GM23338 (cell line): ENCODE measurements around the gene NUP98. TPM values are rescaled to one million over a fixed set of nuclear protein-coding genes. Genes with fewer than 3 reads are reported as not detected.
"Not testable (repeated sequence)": the region's sequence is repeated elsewhere in the genome, so short reads cannot be mapped to it uniquely, and the experiment has no call there.

ENCODE experiments used
- ATAC-seq: fragments of 200-7000 bp; cut with Tn5 transposase; 3 replicates; pipeline ENCODE4 v1.9.1; 2020
- DNase-seq: peaks from one replicate; pipeline ENCODE4 v3.0.0-alpha.2; 2015; ENCODE audit warnings: low spot score
- H2AFZ ChIP-seq: fragments of 200-600 bp; sonication (generic); 2 replicates; pipeline ENCODE4 v1.8.0; 2016; ENCODE audit warnings: antibody characterized with exemption, mild to moderate bottlenecking, moderate library complexity
- H3F3A ChIP-seq: fragments of 200-600 bp; sonication (generic); replicated peaks from 2 replicates; pipeline ENCODE4 v1.8.0; 2017; ENCODE audit warnings: antibody characterized with exemption, mixed run types, low read depth
- H3K27ac ChIP-seq: fragments of 200-600 bp; sonication (generic); 2 replicates; pipeline ENCODE4 v1.6.1; 2016; ENCODE audit warnings: low read depth
- H3K27me3 ChIP-seq: fragments of 200-600 bp; sonication (generic); 2 replicates; pipeline ENCODE4 v1.8.0; 2016; ENCODE audit warnings: mild to moderate bottlenecking, mixed run types, moderate library complexity; ENCODE audit not compliant: insufficient read depth
- H3K36me3 ChIP-seq: fragments of 200-600 bp; sonication (generic); 2 replicates; pipeline ENCODE4 v1.8.0; 2016; ENCODE audit warnings: mild to moderate bottlenecking; ENCODE audit not compliant: insufficient read depth
- H3K4me1 ChIP-seq: fragments of 200-600 bp; sonication (generic); 2 replicates; pipeline ENCODE4 v1.8.0; 2016; ENCODE audit warnings: mild to moderate bottlenecking, moderate library complexity; ENCODE audit not compliant: insufficient read depth
- H3K4me2 ChIP-seq: fragments of 200-600 bp; sonication (generic); 2 replicates; pipeline ENCODE4 v1.7.1; 2017; ENCODE audit warnings: mixed run types
- H3K4me3 ChIP-seq: fragments of 200-600 bp; sonication (generic); 2 replicates; pipeline ENCODE4 v1.6.1; 2016; ENCODE audit warnings: mixed run types
- H3K79me2 ChIP-seq: fragments of 200-600 bp; sonication (generic); replicated peaks from 2 replicates; pipeline ENCODE4 v1.8.0; 2017; ENCODE audit warnings: mild to moderate bottlenecking; ENCODE audit not compliant: insufficient read depth
- H3K9me2 ChIP-seq: fragments of 200-600 bp; sonication (generic); 2 replicates; pipeline ENCODE4 v1.8.0; 2017; ENCODE audit not compliant: insufficient read depth
- H4K20me1 ChIP-seq: fragments of 200-600 bp; sonication (generic); replicated peaks from 2 replicates; pipeline ENCODE4 v1.8.0; 2017; ENCODE audit warnings: mild to moderate bottlenecking; ENCODE audit not compliant: insufficient read depth
- H3K27ac Mint-ChIP-seq: 2 replicates; pipeline ENCODE4 v1.8.0; 2020; ENCODE audit warnings: inconsistent platforms, mild to moderate bottlenecking, moderate library complexity, mixed read lengths
- H3K27me3 Mint-ChIP-seq: 3 replicates; pipeline ENCODE4 v1.8.0; 2022; ENCODE audit warnings: low read depth, mild to moderate bottlenecking, moderate library complexity, mixed read lengths, inconsistent platforms; ENCODE audit not compliant: insufficient read depth, poor library complexity
- H3K36me3 Mint-ChIP-seq: 3 replicates; pipeline ENCODE4 v1.8.0; 2021; ENCODE audit warnings: low read depth, mild to moderate bottlenecking, inconsistent platforms, moderate library complexity, mixed read lengths
- H3K4me1 Mint-ChIP-seq: 3 replicates; pipeline ENCODE4 v1.8.0; 2020; ENCODE audit warnings: mild to moderate bottlenecking, inconsistent platforms, mixed read lengths
- H3K4me3 Mint-ChIP-seq: 3 replicates; pipeline ENCODE4 v1.8.0; 2021; ENCODE audit warnings: moderate library complexity, mild to moderate bottlenecking, inconsistent platforms, mixed read lengths
- H3K9me3 Mint-ChIP-seq: 3 replicates; pipeline ENCODE4 v1.8.0; 2020; ENCODE audit warnings: moderate library complexity, mild to moderate bottlenecking, inconsistent platforms, mixed read lengths
- EZH2 ChIP-seq: fragments of 200-600 bp; sonication (generic); IDR thresholded peaks from one replicate; pipeline ENCODE4 v1.8.0; 2017; ENCODE audit warnings: antibody characterized with exemption, mild to moderate bottlenecking, low read depth; ENCODE audit not compliant: unreplicated experiment
- JUNB ChIP-seq: IDR thresholded peaks from one replicate; pipeline ENCODE4 v1.6.1; 2016; ENCODE audit warnings: antibody characterized with exemption; ENCODE audit not compliant: unreplicated experiment
- POLR2AphosphoS5 ChIP-seq: IDR thresholded peaks from 2 replicates; pipeline ENCODE4 v1.6.1; 2016; ENCODE audit warnings: antibody characterized with exemption, low read depth
- STAT1 ChIP-seq: IDR thresholded peaks from one replicate; pipeline ENCODE4 v1.6.1; 2016; ENCODE audit warnings: antibody characterized with exemption; ENCODE audit not compliant: unreplicated experiment
- ZNF114 ChIP-seq: fragments of 250-450 bp; sonication (Bioruptor Pico); IDR thresholded peaks from 2 replicates; pipeline ENCODE4 v1.5.0; 2020; ENCODE audit warnings: mild to moderate bottlenecking, moderate library complexity
- polyA plus RNA-seq: library from polyadenylated mRNA; unstranded; fragments of >200 nt; fragmentation: Nextera tagmentation; extraction: Ambion mirVana; gene quantifications from 2 replicates; pipeline ENCODE4 v1.2.1, GENCODE V29; 2016
- total RNA-seq: library from RNA; depleted of rRNA; stranded (reverse); fragments of >200 nt; shearing (Covaris generic); gene quantifications from 2 replicates; pipeline ENCODE4 v1.2.3, GENCODE V29; 2014
- TF ChIP-seq, protein P1 (sequence below), 2 experiments: fragments of 200-600 bp in 1 of 2; sonication (generic) in 1 of 2; conservative IDR thresholded peaks; 2 replicates each; pipeline versions ENCODE4 v1.5.1 to v1.6.1; 2016 to 2017; ENCODE audit warnings: antibody characterized with exemption in 2 of 2, low read depth in 2 of 2, mild to moderate bottlenecking in 2 of 2, moderate library complexity in 1 of 2
- TF ChIP-seq, protein P2 (sequence below): IDR thresholded peaks from one replicate; pipeline ENCODE4 v1.6.1; 2018; ENCODE audit warnings: antibody characterized with exemption; ENCODE audit not compliant: unreplicated experiment
- TF ChIP-seq, protein P3 (sequence below): IDR thresholded peaks from 2 replicates; pipeline ENCODE4 v1.6.1; 2016; ENCODE audit warnings: antibody characterized with exemption

NUP98 gene
- total and polyA plus RNA-seq, 2 experiments from 2014 or later, result 23.9 to 174 TPM

GRCh38 chr11:3644817-3645235 is 152.5 kb downstream of the NUP98 start, which contains the start of gene ART1 (continued):
- TF ChIP-seq STAT1 (no peak), JUNB (no peak), ZNF114 (CRISPR knock-in tag) (no peak), POLR2AphosphoS5 (no peak), EZH2 (no peak)
- TF ChIP-seq, protein P1, sequence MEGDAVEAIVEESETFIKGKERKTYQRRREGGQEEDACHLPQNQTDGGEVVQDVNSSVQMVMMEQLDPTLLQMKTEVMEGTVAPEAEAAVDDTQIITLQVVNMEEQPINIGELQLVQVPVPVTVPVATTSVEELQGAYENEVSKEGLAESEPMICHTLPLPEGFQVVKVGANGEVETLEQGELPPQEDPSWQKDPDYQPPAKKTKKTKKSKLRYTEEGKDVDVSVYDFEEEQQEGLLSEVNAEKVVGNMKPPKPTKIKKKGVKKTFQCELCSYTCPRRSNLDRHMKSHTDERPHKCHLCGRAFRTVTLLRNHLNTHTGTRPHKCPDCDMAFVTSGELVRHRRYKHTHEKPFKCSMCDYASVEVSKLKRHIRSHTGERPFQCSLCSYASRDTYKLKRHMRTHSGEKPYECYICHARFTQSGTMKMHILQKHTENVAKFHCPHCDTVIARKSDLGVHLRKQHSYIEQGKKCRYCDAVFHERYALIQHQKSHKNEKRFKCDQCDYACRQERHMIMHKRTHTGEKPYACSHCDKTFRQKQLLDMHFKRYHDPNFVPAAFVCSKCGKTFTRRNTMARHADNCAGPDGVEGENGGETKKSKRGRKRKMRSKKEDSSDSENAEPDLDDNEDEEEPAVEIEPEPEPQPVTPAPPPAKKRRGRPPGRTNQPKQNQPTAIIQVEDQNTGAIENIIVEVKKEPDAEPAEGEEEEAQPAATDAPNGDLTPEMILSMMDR (conservative IDR thresholded peaks at IDR 0.05; ENCODE audit: low read depth in 2 of 2), result no peak
- TF ChIP-seq, protein P2, sequence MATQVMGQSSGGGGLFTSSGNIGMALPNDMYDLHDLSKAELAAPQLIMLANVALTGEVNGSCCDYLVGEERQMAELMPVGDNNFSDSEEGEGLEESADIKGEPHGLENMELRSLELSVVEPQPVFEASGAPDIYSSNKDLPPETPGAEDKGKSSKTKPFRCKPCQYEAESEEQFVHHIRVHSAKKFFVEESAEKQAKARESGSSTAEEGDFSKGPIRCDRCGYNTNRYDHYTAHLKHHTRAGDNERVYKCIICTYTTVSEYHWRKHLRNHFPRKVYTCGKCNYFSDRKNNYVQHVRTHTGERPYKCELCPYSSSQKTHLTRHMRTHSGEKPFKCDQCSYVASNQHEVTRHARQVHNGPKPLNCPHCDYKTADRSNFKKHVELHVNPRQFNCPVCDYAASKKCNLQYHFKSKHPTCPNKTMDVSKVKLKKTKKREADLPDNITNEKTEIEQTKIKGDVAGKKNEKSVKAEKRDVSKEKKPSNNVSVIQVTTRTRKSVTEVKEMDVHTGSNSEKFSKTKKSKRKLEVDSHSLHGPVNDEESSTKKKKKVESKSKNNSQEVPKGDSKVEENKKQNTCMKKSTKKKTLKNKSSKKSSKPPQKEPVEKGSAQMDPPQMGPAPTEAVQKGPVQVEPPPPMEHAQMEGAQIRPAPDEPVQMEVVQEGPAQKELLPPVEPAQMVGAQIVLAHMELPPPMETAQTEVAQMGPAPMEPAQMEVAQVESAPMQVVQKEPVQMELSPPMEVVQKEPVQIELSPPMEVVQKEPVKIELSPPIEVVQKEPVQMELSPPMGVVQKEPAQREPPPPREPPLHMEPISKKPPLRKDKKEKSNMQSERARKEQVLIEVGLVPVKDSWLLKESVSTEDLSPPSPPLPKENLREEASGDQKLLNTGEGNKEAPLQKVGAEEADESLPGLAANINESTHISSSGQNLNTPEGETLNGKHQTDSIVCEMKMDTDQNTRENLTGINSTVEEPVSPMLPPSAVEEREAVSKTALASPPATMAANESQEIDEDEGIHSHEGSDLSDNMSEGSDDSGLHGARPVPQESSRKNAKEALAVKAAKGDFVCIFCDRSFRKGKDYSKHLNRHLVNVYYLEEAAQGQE, result no peak
- TF ChIP-seq, protein P3, sequence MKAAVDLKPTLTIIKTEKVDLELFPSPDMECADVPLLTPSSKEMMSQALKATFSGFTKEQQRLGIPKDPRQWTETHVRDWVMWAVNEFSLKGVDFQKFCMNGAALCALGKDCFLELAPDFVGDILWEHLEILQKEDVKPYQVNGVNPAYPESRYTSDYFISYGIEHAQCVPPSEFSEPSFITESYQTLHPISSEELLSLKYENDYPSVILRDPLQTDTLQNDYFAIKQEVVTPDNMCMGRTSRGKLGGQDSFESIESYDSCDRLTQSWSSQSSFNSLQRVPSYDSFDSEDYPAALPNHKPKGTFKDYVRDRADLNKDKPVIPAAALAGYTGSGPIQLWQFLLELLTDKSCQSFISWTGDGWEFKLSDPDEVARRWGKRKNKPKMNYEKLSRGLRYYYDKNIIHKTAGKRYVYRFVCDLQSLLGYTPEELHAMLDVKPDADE, result no peak

DNA sequence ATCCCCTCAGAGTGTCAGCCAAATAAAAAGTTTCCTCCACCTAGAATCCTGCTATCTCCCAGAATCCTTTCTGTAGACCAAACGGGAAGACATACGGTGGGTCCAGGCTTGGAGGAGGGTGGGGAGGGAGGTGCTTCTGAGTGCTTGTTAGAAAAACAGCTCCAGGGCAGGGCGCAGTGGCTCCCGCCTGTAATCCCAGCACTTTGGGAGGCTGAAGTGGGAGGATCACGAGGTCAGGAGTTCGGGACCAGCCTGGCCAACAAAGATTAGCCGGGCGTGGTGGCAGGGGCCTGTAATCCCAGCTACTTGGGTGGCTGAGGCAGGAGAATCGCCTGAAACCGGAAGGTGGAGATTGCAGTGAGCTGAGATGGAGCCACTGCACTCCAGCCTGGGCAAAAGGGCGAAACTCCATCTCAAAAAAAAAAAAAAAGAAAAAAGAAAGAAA is 154.2 kb downstream of the NUP98 start:
- H3K9me2 ChIP-seq, H3K4me1 Mint-ChIP-seq, H3K27me3 ChIP-seq, H3K79me2 ChIP-seq, H3K36me3 ChIP-seq, H4K20me1 ChIP-seq, H3K4me1 ChIP-seq: not testable (repeated sequence)
- Mint-ChIP-seq H3K9me3 (peaks cover 30% of the 10 kb centered on the region), H3K36me3 (peaks cover 24% of the 10 kb centered on the region), H3K27me3 (peaks cover 33% of the 10 kb centered on the region), H3K27ac (peak overlapping the region; percentile 97), H3K4me3 (peak overlapping the region; percentile 88)
- Histone ChIP-seq H3K4me3 (peak overlapping the region; percentile 57), H3K4me2 (peak overlapping the region; percentile 94), H2AFZ (peak overlapping the region; percentile 86), H3F3A (peaks cover 12% of the 10 kb centered on the region; the same call in 1 of the 2 replicates), H3K27ac (peak overlapping the region; percentile 98)
- DNase-seq (peak; percentile 28), ATAC-seq (peak; percentile 2)
